GM12875 (cell line): ENCODE measurements around the gene OR14C36.
"Not testable (repeated sequence)": the region's sequence is repeated elsewhere in the genome, so short reads cannot be mapped to it uniquely, and the experiment has no call there.

Experiments used
- H3K4me3 ChIP-seq: one replicate; pipeline ENCODE4 v1.5.1; 2011; ENCODE audit warnings: low read depth, low read length, control low read depth
- CTCF ChIP-seq: IDR thresholded peaks from 2 replicates; pipeline ENCODE4 v1.5.1; 2011; ENCODE audit warnings: low read depth, mild to moderate bottlenecking, control low read depth, inconsistent platforms, low read length, moderate library complexity, borderline replicate concordance; ENCODE audit not compliant: insufficient read depth

The OR14C36 gene

GRCh38 chr1:248348475-248348874 lies at the start of gene OR14C36:
OR14C36 (plus strand) TSS chr1:248348775; CDS start chr1:248348775, 0 bp downstream.
- no peak within 1 kb of the TSS for H3K4me3 ChIP-seq
- no peak for TF ChIP-seq CTCF

- no peak for TF ChIP-seq CTCF
- no peak within 1 kb of the TSS for H3K4me3 ChIP-seq
Measured at GRCh38 chr1:248303324-248303723, 45.3 kb upstream of the OR14C36 start, which contains the start of gene OR2T12. OR2T12 (minus strand) TSS chr1:248303424; CDS start chr1:248295578, 7,846 bp downstream.

- H3K4me3 ChIP-seq: not testable (repeated sequence)
Measured at GRCh38 chr1:248305672-248306071, 42.9 kb upstream of the OR14C36 start.

- no peak overlapping the region for H3K4me3 ChIP-seq
- no peak for TF ChIP-seq CTCF
Measured at GRCh38 chr1:248306103-248306502, 42.5 kb upstream of the OR14C36 start.

GRCh38 chr1:248306740-248307139 lies 41.8 kb upstream of the OR14C36 start:
- H3K4me3 ChIP-seq: not testable (repeated sequence)

GRCh38 chr1:248316796-248317195 lies 31.8 kb upstream of the OR14C36 start:
- H3K4me3 ChIP-seq: no peak overlapping the region
- no peak for TF ChIP-seq CTCF

- H3K4me3 ChIP-seq: no peak within 1 kb of the TSS
- no peak for TF ChIP-seq CTCF
Measured at GRCh38 chr1:248324468-248324867, 24.1 kb upstream of the OR14C36 start, which contains the start of gene OR2M7. OR2M7 (minus strand) TSS chr1:248324568; CDS start chr1:248324568, 0 bp downstream.

GRCh38 chr1:248343451-248343850 lies 5.1 kb upstream of the OR14C36 start:
- TF ChIP-seq CTCF: no peak

More at GRCh38 chr1:248343451-248343850, 5.1 kb upstream of the OR14C36 start:
- H3K4me3 ChIP-seq: no peak overlapping the region
